ENCODE results near the gene RNF150. TPM values are rescaled to one million over a fixed set of nuclear protein-coding genes. Genes with fewer than 3 reads are reported as not detected.

The RNF150 gene
- total RNA-seq (10 to 100 TPM; 29.2 to 88.6 (median 68.2) TPM), polyA plus RNA-seq (10 to 100 TPM in 2 of 3 donors, 1 to 10 TPM in 1; 4.9 to 22.4 (median 11.7) TPM)
- long read RNA-seq, donor 1, full-length matches to known transcripts: 3 of 3 reads
- long read RNA-seq, donor 1, partial matches to known transcripts: 0 of 3 reads
- long read RNA-seq, donor 1, other reads (novel, unspliced or antisense): 0 of 3 reads
- long read RNA-seq, donor 2, full-length matches to known transcripts: 3 of 37 reads
- long read RNA-seq, donor 2, partial matches to known transcripts: 34 of 37 reads
- long read RNA-seq, donor 2, other reads (novel, unspliced or antisense): 0 of 37 reads
- long read RNA-seq, donor 3, full-length matches to known transcripts: 3 of 3 reads
- long read RNA-seq, donor 3, partial matches to known transcripts: 0 of 3 reads
- long read RNA-seq, donor 3, other reads (novel, unspliced or antisense): 0 of 3 reads
- long read RNA-seq, donor 4, full-length matches to known transcripts: 1 of 5 reads
- long read RNA-seq, donor 4, partial matches to known transcripts: 1 of 5 reads
- long read RNA-seq, donor 4, other reads (novel, unspliced or antisense): 3 of 5 reads
- long read RNA-seq, donor 5, full-length matches to known transcripts: 26 of 42 reads
- long read RNA-seq, donor 5, partial matches to known transcripts: 8 of 42 reads
- long read RNA-seq, donor 5, other reads (novel, unspliced or antisense): 8 of 42 reads
- long read RNA-seq, donor 6, partial matches to known transcripts: 2 of 6 reads
- long read RNA-seq, donor 6, other reads (novel, unspliced or antisense): 4 of 6 reads
- long read RNA-seq, donor 7, full-length matches to known transcripts: 2 of 2 reads
- long read RNA-seq, donor 7, partial matches to known transcripts: 0 of 2 reads
- long read RNA-seq, donor 7, other reads (novel, unspliced or antisense): 0 of 2 reads
- long read RNA-seq, donor 8, full-length matches to known transcripts: 6 of 6 reads
- long read RNA-seq, donor 8, partial matches to known transcripts: 0 of 6 reads
- long read RNA-seq, donor 8, other reads (novel, unspliced or antisense): 0 of 6 reads
- long read RNA-seq, donor 9: 0 reads
- long read RNA-seq, donor 10, full-length matches to known transcripts: 2 of 2 reads
- long read RNA-seq, donor 10, partial matches to known transcripts: 0 of 2 reads
- long read RNA-seq, donor 10, other reads (novel, unspliced or antisense): 0 of 2 reads

- TF ChIP-seq POLR2A (IDR thresholded peaks at IDR 0.05): peak in 1 of 2 donors; percentile 57
- TF ChIP-seq, protein P1, sequence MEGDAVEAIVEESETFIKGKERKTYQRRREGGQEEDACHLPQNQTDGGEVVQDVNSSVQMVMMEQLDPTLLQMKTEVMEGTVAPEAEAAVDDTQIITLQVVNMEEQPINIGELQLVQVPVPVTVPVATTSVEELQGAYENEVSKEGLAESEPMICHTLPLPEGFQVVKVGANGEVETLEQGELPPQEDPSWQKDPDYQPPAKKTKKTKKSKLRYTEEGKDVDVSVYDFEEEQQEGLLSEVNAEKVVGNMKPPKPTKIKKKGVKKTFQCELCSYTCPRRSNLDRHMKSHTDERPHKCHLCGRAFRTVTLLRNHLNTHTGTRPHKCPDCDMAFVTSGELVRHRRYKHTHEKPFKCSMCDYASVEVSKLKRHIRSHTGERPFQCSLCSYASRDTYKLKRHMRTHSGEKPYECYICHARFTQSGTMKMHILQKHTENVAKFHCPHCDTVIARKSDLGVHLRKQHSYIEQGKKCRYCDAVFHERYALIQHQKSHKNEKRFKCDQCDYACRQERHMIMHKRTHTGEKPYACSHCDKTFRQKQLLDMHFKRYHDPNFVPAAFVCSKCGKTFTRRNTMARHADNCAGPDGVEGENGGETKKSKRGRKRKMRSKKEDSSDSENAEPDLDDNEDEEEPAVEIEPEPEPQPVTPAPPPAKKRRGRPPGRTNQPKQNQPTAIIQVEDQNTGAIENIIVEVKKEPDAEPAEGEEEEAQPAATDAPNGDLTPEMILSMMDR (IDR thresholded peaks at IDR 0.05): peak; percentile 54 to 96 (median 84)
- H3K4me3 ChIP-seq: peak within 1 kb of the TSS; percentile 58 to 95 (median 75)
These were observed at the start of gene RNF150 for GRCh38 chr4:141133146-141133998. Gene RNF150 (minus strand): TSS chr4:141133469.

DNA sequence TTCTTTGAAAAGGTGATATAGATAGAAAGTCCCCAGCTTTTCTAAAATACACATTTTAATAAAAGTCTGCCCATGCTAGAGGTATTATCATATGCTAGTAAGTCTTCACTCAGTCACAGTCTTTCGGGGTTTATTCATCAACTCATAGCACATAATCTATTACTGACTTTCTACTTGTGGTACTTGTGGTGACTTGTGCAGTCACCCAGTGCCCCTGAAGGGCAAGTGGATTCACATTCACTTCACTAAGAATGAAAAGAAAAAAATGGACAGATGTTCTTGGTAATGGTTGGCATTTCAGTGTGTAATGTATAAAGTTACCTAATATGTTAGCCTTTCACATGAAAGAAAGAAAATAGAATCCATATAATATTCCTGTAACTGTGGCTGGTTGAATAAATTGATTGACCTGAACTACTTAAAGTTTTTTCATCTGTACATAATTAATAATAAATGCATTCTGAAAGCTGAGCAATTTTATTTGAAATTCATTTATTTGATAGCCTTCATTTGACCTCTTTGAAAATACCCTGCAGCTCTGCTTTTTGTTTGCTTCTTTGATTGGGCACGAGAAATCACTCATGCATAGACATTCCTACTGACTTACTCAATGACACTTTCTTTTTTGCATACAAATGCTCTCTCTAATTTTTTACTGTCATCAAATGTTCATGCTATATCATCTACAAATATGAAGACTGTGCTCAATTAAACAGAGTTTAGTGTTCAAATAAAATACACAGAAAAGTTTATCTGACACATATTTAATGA, 47.9 kb upstream of the RNF150 start:
- Histone ChIP-seq H3K36me3 (replicated peaks in 1 of 2) (no peaks in the 10 kb centered on the region), H3K4me3 (no peak overlapping the region), H3K27ac (no peak overlapping the region), H3K9me3 (replicated peaks in 1 of 3) (no peaks in the 10 kb centered on the region), H3K4me1 (replicated peaks in 1 of 2) (no peaks in the 10 kb centered on the region), H3K27me3 (no peaks in the 10 kb centered on the region)
- no peak for DNase-seq
- TF ChIP-seq, protein P1 (IDR thresholded peaks at IDR 0.05): no peak
- TF ChIP-seq POLR2A (IDR thresholded peaks at IDR 0.05): no peak
- intact Hi-C loops (cut with DNase I): no loop called here
- 82 to 93% (median 85%) methylated on average over 2 of the region's 2 CpGs for WGBS, 4 donors

More at GRCh38 chr4:141133146-141133998, at the start of gene RNF150:
- intact Hi-C loops (cut with DNase I): loop anchor here (5.0 to 10.0 kb wide), 2 partner anchors 139 to 271 kb away; no protein-coding TSS in a partner anchor
- no peaks in the 10 kb centered on the region for H3K27me3 ChIP-seq
- H3K4me1 ChIP-seq (replicated peaks in 1 of 2): peaks cover 3 to 23% of the 10 kb centered on the region in 2 donors
- DNase-seq: peak; percentile 80 to 94 (median 87)
- no peaks in the 10 kb centered on the region for H3K36me3 ChIP-seq (replicated peaks in 1 of 2)
- H3K27ac ChIP-seq: peak within 1 kb of the TSS in 4 of 5 donors; percentile 45 to 82 (median 66)
- H3K9me3 ChIP-seq (replicated peaks in 1 of 3): no peaks in the 10 kb centered on the region
- 1 to 2% (median 2%) methylated on average over 6 to 50 of the region's 50 CpGs for WGBS, 4 donors

DNA sequence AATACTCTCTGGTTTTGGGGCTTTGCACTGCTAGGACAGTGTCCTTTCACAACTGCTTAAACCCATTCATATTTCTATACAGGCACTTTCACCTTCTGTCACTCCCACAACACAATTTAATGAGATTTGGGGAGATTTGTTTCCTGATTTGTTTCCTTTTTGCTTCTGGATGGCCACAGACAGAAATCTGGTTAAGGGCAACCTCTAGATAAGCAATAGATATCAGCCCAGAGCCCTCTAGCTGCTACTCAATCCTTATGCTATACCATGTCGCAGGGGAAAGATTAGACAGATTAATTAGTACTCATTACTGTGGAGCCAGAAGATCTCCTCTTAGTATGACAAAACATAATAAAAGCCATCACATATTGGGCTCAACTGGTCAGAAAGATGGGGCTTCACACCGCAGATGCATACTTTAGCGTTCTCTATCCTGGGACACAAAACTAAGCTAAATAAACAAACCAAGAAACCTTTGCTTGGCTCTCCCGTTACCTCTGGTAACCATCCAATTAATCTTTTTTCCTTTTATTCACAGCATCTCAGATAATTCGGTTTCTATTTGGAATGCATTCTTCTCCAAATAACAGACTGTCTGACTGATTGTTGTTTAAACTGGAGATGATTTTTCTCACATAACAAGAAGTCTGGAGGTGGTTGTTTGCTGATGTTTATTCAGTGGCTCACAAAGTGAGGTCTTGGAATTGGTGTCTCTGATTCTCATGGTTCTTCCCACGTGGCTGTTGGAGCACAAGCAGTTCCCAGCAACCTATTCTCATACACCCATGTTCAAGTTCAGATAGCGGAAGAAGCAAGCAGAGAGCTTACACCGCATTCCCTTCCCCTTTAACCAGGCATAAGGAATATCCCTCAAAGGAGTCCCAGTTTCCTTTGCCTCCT, 46.5 kb upstream of the RNF150 start:
- no peak for TF ChIP-seq POLR2A (IDR thresholded peaks at IDR 0.05)
- 48 to 64% (median 60%) methylated on average over 8 of the region's 8 CpGs for whole genome bisulfite sequencing, 4 donors
- intact Hi-C loops (cut with DNase I): no loop called here

More for the DNA sequence above, 46.5 kb upstream of the RNF150 start:
- Histone ChIP-seq H3K4me1 (replicated peaks in 1 of 2) (no peaks in the 10 kb centered on the region), H3K4me3 (no peak overlapping the region), H3K27ac (no peak overlapping the region), H3K36me3 (replicated peaks in 1 of 2) (no peaks in the 10 kb centered on the region), H3K9me3 (replicated peaks in 1 of 3) (no peaks in the 10 kb centered on the region), H3K27me3 (no peaks in the 10 kb centered on the region)
- no peak for DNase-seq

All from adrenal gland (tissue), 19 donors.